ENCODE data around the gene C1orf52. TPM values are rescaled to one million over a fixed set of nuclear protein-coding genes. Genes with fewer than 3 reads are reported as not detected.

Gene C1orf52
- total and polyA plus RNA-seq, 9 of the 15 experiments (the other 6 are each of a cell fraction or from before 2014, with no cell fraction given), result 17.0 to 38.5 (median 33.0) TPM

DNA sequence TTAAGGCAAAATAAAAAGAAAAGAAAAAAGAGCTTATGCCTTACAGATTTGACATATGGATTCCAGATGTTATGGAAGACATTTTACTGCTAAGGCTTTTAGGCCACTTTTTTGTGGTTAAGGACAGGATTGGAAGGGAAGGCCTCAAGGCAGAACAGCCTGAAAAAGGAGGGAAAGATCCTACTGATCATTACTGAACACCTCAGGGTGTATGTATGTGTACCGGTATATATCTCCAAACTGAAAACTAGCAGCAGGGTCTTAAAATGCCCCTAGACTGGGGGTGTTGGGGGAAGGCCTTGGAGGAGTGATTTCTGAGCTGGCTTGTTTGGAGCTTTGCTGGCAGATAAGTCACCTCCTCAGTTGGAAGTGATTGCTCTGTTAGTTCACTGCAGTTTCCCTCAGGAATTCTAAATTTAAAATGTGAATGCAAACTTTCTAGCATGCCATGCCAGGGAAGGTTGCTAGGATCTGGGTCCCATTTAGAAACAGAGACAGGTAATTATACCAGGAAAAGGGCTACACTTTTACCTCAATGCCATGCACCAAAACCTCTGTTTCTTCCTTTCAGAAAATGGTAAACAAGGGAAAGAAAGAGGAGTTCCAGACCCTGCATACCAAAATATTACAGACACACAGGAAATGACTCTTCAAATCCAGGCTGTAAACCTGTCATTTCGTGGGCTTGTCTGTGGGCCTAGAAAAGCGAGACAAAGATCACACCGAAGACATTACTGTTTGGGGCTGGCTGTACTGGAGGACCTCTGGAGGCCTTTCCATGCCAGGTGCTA lies 15.0 kb downstream of the C1orf52 start (continued):
- TF ChIP-seq, protein P1, sequence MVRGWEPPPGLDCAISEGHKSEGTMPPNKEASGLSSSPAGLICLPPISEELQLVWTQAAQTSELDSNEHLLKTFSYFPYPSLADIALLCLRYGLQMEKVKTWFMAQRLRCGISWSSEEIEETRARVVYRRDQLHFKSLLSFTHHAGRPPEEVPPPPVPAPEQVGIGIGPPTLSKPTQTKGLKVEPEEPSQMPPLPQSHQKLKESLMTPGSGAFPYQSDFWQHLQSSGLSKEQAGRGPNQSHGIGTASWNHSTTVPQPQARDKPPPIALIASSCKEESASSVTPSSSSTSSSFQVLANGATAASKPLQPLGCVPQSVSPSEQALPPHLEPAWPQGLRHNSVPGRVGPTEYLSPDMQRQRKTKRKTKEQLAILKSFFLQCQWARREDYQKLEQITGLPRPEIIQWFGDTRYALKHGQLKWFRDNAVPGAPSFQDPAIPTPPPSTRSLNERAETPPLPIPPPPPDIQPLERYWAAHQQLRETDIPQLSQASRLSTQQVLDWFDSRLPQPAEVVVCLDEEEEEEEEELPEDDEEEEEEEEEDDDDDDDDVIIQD (CRISPR knock-in tag; IDR thresholded peaks at IDR 0.05), result no peak
- TF ChIP-seq, protein P2, sequence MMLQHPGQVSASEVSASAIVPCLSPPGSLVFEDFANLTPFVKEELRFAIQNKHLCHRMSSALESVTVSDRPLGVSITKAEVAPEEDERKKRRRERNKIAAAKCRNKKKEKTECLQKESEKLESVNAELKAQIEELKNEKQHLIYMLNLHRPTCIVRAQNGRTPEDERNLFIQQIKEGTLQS (IDR thresholded peaks at IDR 0.05), result 0 out of 2 replicates have a peak, but pooled peaks have one; percentile 11
- TF ChIP-seq, protein P2 (CRISPR knock-in tag; conservative IDR thresholded peaks at IDR 0.05), result no peak
- TF ChIP-seq ZNF23 (CRISPR knock-in tag; IDR thresholded peaks at IDR 0.05) (0 out of 2 replicates have a peak, but pooled peaks have one; percentile 47), SRSF1 (IDR thresholded peaks at IDR 0.05; ENCODE audit: low read depth, low read length) (no peak), HMG20B (CRISPR knock-in tag; IDR thresholded peaks at IDR 0.05) (no peak), ETV5 (CRISPR knock-in tag; IDR thresholded peaks at IDR 0.05; ENCODE audit: low read depth) (peak; percentile 80), TAL1 (IDR thresholded peaks at IDR 0.05) (peak; percentile 7; the same call in 1 of the 2 replicates), CHCHD3 (CRISPR knock-in tag; IDR thresholded peaks at IDR 0.05) (no peak), POLR2AphosphoS2 (IDR thresholded peaks at IDR 0.05; ENCODE audit: low read length) (no peak), CBFB (CRISPR knock-in tag; IDR thresholded peaks at IDR 0.05) (no peak), ZNF551 (CRISPR knock-in tag; IDR thresholded peaks at IDR 0.05) (no peak), GTF2A2 (tag; IDR thresholded peaks at IDR 0.05) (0 out of 2 replicates have a peak, but pooled peaks have one; percentile 23), CBFA2T2 (conservative IDR thresholded peaks at IDR 0.05) (0 out of 2 replicates have a peak, but pooled peaks have one; percentile 10), MIER1 (IDR thresholded peaks at IDR 0.05; ENCODE audit: low read depth) (no peak), ZNF165 (CRISPR knock-in tag; IDR thresholded peaks at IDR 0.05; ENCODE audit: borderline replicate concordance) (no peak), FOXK2 (conservative IDR thresholded peaks at IDR 0.05 in 1 of 2, IDR thresholded peaks at IDR 0.05 in 1 of 2; ENCODE audit: low read depth in 2 of 2) (peak; percentile 80 to 88; a peak in 3 of 4 replicates), HDAC8 (tag; IDR thresholded peaks at IDR 0.05) (0 out of 2 replicates have a peak, but pooled peaks have one; percentile 53)
- TF ChIP-seq, protein P3, sequence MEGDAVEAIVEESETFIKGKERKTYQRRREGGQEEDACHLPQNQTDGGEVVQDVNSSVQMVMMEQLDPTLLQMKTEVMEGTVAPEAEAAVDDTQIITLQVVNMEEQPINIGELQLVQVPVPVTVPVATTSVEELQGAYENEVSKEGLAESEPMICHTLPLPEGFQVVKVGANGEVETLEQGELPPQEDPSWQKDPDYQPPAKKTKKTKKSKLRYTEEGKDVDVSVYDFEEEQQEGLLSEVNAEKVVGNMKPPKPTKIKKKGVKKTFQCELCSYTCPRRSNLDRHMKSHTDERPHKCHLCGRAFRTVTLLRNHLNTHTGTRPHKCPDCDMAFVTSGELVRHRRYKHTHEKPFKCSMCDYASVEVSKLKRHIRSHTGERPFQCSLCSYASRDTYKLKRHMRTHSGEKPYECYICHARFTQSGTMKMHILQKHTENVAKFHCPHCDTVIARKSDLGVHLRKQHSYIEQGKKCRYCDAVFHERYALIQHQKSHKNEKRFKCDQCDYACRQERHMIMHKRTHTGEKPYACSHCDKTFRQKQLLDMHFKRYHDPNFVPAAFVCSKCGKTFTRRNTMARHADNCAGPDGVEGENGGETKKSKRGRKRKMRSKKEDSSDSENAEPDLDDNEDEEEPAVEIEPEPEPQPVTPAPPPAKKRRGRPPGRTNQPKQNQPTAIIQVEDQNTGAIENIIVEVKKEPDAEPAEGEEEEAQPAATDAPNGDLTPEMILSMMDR (IDR thresholded peaks at IDR 0.05 in 2 of 3, conservative IDR thresholded peaks at IDR 0.05 in 1 of 3; ENCODE audit: insufficient read depth in 2 of 3, low read depth in 1 of 3, low read length in 3 of 3), result peak in 1 of 3 experiments; percentile 3; a peak in 1 of 6 replicates
- TF ChIP-seq, protein P4, sequence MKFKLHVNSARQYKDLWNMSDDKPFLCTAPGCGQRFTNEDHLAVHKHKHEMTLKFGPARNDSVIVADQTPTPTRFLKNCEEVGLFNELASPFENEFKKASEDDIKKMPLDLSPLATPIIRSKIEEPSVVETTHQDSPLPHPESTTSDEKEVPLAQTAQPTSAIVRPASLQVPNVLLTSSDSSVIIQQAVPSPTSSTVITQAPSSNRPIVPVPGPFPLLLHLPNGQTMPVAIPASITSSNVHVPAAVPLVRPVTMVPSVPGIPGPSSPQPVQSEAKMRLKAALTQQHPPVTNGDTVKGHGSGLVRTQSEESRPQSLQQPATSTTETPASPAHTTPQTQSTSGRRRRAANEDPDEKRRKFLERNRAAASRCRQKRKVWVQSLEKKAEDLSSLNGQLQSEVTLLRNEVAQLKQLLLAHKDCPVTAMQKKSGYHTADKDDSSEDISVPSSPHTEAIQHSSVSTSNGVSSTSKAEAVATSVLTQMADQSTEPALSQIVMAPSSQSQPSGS (CRISPR knock-in tag; IDR thresholded peaks at IDR 0.05), result no peak
- TF ChIP-seq, protein P5, sequence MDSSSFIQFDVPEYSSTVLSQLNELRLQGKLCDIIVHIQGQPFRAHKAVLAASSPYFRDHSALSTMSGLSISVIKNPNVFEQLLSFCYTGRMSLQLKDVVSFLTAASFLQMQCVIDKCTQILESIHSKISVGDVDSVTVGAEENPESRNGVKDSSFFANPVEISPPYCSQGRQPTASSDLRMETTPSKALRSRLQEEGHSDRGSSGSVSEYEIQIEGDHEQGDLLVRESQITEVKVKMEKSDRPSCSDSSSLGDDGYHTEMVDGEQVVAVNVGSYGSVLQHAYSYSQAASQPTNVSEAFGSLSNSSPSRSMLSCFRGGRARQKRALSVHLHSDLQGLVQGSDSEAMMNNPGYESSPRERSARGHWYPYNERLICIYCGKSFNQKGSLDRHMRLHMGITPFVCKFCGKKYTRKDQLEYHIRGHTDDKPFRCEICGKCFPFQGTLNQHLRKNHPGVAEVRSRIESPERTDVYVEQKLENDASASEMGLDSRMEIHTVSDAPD (CRISPR knock-in tag; IDR thresholded peaks at IDR 0.05), result no peak
